Measurements from ENCODE around the gene ZGPAT. TPM values are rescaled to one million over a fixed set of nuclear protein-coding genes. Genes with fewer than 3 reads are reported as not detected.

Gene ZGPAT
- total RNA-seq, 1 experiment from 2014 or later, result 27.6 TPM

DNA sequence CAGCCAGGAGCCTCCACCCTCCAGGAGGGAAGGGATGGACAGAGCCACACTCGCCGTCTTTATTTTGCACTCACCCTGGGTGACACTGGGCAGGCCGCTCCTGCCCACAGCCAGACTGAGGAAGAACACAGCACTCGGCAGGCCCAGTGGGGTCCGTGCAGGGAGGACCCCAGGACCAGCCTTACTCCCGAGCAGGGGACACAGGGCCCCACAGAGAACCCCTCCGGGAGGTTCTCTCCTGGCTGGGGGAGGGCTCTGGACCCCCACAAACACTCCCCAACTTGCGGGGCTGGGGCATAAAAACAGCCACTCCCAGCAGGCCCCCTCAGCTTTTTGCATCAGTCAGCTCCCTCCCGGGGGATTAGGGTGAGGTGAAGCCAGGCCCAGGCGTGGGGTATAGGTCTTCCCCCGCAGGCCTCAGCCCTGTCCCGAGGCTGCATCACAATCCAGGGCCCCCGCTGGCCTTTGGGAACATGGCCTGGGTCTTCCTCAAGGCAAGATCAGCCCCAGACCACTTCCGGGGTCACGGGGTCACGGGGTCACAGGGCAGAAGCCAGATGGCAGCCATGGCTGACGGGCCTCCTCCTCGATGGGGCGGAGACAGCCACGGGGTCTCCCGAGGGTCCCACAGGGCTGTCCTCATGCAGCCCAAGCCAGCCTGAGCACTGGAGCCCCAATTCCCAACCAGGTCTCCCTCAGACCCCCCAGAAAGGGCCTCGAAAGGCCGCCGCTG is 8.2 kb upstream of the ZGPAT start:
- Histone ChIP-seq H3K4me2 (ENCODE audit: insufficient read depth, insufficient read length, low read length) (no peak overlapping the region), H2AK5ac (ENCODE audit: insufficient read length, low read length) (no peak overlapping the region)

More for the DNA sequence above, 8.2 kb upstream of the ZGPAT start:
- H2BK5ac ChIP-seq (ENCODE audit: insufficient read length, low read length), result no peak overlapping the region
- H2BK120ac ChIP-seq (ENCODE audit: low read depth, low read length, poor library complexity, severe bottlenecking), result no peak overlapping the region
- no peaks in the 10 kb centered on the region for H3K4me1 ChIP-seq (ENCODE audit: insufficient read depth, low read length)
- H3K9me3 ChIP-seq (ENCODE audit: control insufficient read depth, low read depth, low read length), result no peaks in the 10 kb centered on the region
- no peak overlapping the region for H4K91ac ChIP-seq (ENCODE audit: insufficient read length, low read depth, low read length)
- Mint-ChIP-seq H3K4me1 (peaks cover 2 to 10% of the 10 kb centered on the region in 2 experiments), H3K9me3 (no peaks in the 10 kb centered on the region), H3K36me3 (ENCODE audit: insufficient read depth in 1 of 3, low read depth in 3 of 3) (peaks cover 0 to 6% (median 2%) of the 10 kb centered on the region in 3 experiments; a peak in 4 of 7 replicates), H3K4me3 (no peak overlapping the region), H3K27me3 (ENCODE audit: low read depth) (peaks cover 3% of the 10 kb centered on the region; the same call in 1 of the 2 replicates), H3K27ac (0 out of 7 replicates have a peak overlapping the region, but pooled peaks of 1 of the 3 experiments have one; percentile 49)
- H2AFZ ChIP-seq (ENCODE audit: low read length), result no peak overlapping the region
- no peak overlapping the region for H3K56ac ChIP-seq (ENCODE audit: insufficient read length, low read depth, low read length)
- no peaks in the 10 kb centered on the region for H4K20me1 ChIP-seq (ENCODE audit: control insufficient read depth, insufficient read depth, insufficient read length)
- no peak overlapping the region for H2BK20ac ChIP-seq (ENCODE audit: low read depth, low read length, poor library complexity, severe bottlenecking)
- no peaks in the 10 kb centered on the region for H3K79me2 ChIP-seq (ENCODE audit: insufficient read depth, low read length)
- no peak overlapping the region for H3K27ac ChIP-seq (ENCODE audit: insufficient read length, low read depth, low read length)
- H3K23me2 ChIP-seq (ENCODE audit: insufficient read length, low read depth, low read length, poor library complexity, severe bottlenecking), result peaks cover 4% of the 10 kb centered on the region
- H3K23ac ChIP-seq (ENCODE audit: insufficient read length, low read depth, low read length), result no peak overlapping the region
- no peaks in the 10 kb centered on the region for H3K27me3 ChIP-seq (ENCODE audit: insufficient read depth, low read length)
- H3K18ac ChIP-seq (ENCODE audit: insufficient read length, low read depth, low read length), result no peak overlapping the region
- no CpG with 5 or more reads among the region's 24 CpGs for WGBS (ENCODE audit: extremely low coverage, insufficient read length, low lambda C conversion rate)
- no peak overlapping the region for H3K9ac ChIP-seq (ENCODE audit: extremely low read depth, insufficient read length, low read length)
- H3K4ac ChIP-seq (ENCODE audit: low read depth, low read length), result no peak overlapping the region
- DNase-seq, result peak; percentile 26
- H3K14ac ChIP-seq (ENCODE audit: insufficient read depth, low read length), result no peak overlapping the region
- H3T11ph ChIP-seq (ENCODE audit: low read length), result no peak overlapping the region
- TF ChIP-seq, protein P1, sequence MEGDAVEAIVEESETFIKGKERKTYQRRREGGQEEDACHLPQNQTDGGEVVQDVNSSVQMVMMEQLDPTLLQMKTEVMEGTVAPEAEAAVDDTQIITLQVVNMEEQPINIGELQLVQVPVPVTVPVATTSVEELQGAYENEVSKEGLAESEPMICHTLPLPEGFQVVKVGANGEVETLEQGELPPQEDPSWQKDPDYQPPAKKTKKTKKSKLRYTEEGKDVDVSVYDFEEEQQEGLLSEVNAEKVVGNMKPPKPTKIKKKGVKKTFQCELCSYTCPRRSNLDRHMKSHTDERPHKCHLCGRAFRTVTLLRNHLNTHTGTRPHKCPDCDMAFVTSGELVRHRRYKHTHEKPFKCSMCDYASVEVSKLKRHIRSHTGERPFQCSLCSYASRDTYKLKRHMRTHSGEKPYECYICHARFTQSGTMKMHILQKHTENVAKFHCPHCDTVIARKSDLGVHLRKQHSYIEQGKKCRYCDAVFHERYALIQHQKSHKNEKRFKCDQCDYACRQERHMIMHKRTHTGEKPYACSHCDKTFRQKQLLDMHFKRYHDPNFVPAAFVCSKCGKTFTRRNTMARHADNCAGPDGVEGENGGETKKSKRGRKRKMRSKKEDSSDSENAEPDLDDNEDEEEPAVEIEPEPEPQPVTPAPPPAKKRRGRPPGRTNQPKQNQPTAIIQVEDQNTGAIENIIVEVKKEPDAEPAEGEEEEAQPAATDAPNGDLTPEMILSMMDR (conservative IDR thresholded peaks at IDR 0.05), result no peak
- no peak overlapping the region for H4K5ac ChIP-seq (ENCODE audit: insufficient read length, low read depth, low read length)
- no peak overlapping the region for H4K8ac ChIP-seq (replicated peaks; ENCODE audit: insufficient read length, low read depth, low read length)
- no peak overlapping the region for H2BK12ac ChIP-seq (ENCODE audit: insufficient read length, low read depth, low read length)
- no peak overlapping the region for H2BK15ac ChIP-seq (ENCODE audit: low read depth, low read length)
- no peaks in the 10 kb centered on the region for H3K79me1 ChIP-seq (ENCODE audit: insufficient read depth, low read depth, low read length, poor library complexity, severe bottlenecking)

All from H9 (cell line).